Thoracic aorta (tissue), 2 donors: ENCODE results near the gene HPGD. TPM values are rescaled to one million over a fixed set of nuclear protein-coding genes. Genes with fewer than 3 reads are reported as not detected.

Experiments used
- ATAC-seq: fragments of 150-250 bp; one replicate; pipeline ENCODE4 v1.8.0; 2017; ENCODE audit warnings: low read depth; ENCODE audit not compliant: insufficient number of reproducible peaks, low FRiP score
- DNase-seq: peaks from one replicate; pipeline ENCODE4 v3.0.0-alpha.2; 2020; ENCODE audit warnings: low spot score
- H3K27ac ChIP-seq, 2 donors: fragments of 200-600 bp; sonication (generic); 1 replicate in 1 of 2; 2 replicates in 1 of 2; pipeline ENCODE4 v1.5.1; 2016; ENCODE audit warnings: mild to moderate bottlenecking in 2 of 2, moderate library complexity in 2 of 2
- H3K27me3 ChIP-seq: fragments of 200-600 bp; sonication (generic); replicated peaks from 2 replicates; pipeline ENCODE4 v1.6.0; 2016; ENCODE audit warnings: mild to moderate bottlenecking; ENCODE audit not compliant: insufficient read depth
- H3K36me3 ChIP-seq: fragments of 200-600 bp; sonication (generic); one replicate; pipeline ENCODE4 v1.5.1; 2016
- H3K4me1 ChIP-seq, 2 donors: fragments of 200-600 bp; sonication (generic); 1 replicate in 1 of 2; 2 replicates in 1 of 2; pipeline versions ENCODE4 v1.5.1 to v1.6.0; 2016; ENCODE audit warnings: low read depth in 2 of 2, mild to moderate bottlenecking in 1 of 2; ENCODE audit not compliant: control insufficient read depth in 1 of 2
- H3K4me3 ChIP-seq: fragments of 200-600 bp; sonication (generic); 2 replicates; pipeline ENCODE4 v1.5.1; 2016; ENCODE audit warnings: mild to moderate bottlenecking
- H3K9me3 ChIP-seq: fragments of 200-600 bp; sonication (generic); 2 replicates; pipeline ENCODE4 v1.5.1; 2016
- CTCF ChIP-seq: fragments of 200-600 bp; sonication (generic); IDR thresholded peaks from one replicate; pipeline ENCODE4 v1.5.1; 2019; ENCODE audit warnings: antibody characterized with exemption
- total RNA-seq, 2 donors: library from RNA; depleted of rRNA; stranded (reverse); fragments of >200 nt; gene quantifications; one replicate each; pipeline versions ENCODE4 v1.1.0 to v1.2.3, GENCODE V29; 2016

The HPGD gene
- total RNA-seq, 2 donors from 2014 or later: 3.4 to 6.5 TPM

- no peak overlapping the region for H3K27ac ChIP-seq
These were observed 9.5 kb downstream of the HPGD start for GRCh38 chr4:174512745-174513144.

GRCh38 chr4:174505892-174506291, 16.4 kb downstream of the HPGD start:
- H3K27me3 ChIP-seq: no peaks in the 10 kb centered on the region
- no peak overlapping the region for H3K27ac ChIP-seq
- no peaks in the 10 kb centered on the region for H3K9me3 ChIP-seq
- DNase-seq: no peak
- H3K4me3 ChIP-seq: no peak overlapping the region
- no peak for TF ChIP-seq CTCF
- H3K36me3 ChIP-seq: no peaks in the 10 kb centered on the region
- no peak for ATAC-seq
- peaks cover 3 to 12% of the 10 kb centered on the region in 2 donors for H3K4me1 ChIP-seq

More at GRCh38 chr4:174512745-174513144, 9.5 kb downstream of the HPGD start:
- Histone ChIP-seq H3K36me3 (no peaks in the 10 kb centered on the region), H3K4me1 (peaks cover 0 to 1% of the 10 kb centered on the region in 2 donors), H3K4me3 (no peak overlapping the region), H3K9me3 (no peaks in the 10 kb centered on the region), H3K27me3 (no peaks in the 10 kb centered on the region)
- TF ChIP-seq CTCF: no peak
- DNase-seq (no peak), ATAC-seq (no peak)

- no peak for TF ChIP-seq CTCF
- H3K27me3 ChIP-seq: no peaks in the 10 kb centered on the region
- no peak overlapping the region for H3K4me3 ChIP-seq
- H3K27ac ChIP-seq: no peak overlapping the region
- no peaks in the 10 kb centered on the region for H3K9me3 ChIP-seq
- peaks cover 3 to 12% of the 10 kb centered on the region in 2 donors for H3K4me1 ChIP-seq
- no peak for ATAC-seq
- DNase-seq: no peak
- no peaks in the 10 kb centered on the region for H3K36me3 ChIP-seq
These were observed 17.3 kb downstream of the HPGD start for GRCh38 chr4:174505007-174505406.

GRCh38 chr4:174503079-174503715, 19.1 kb downstream of the HPGD start:
- no peak for TF ChIP-seq CTCF
- Histone ChIP-seq H3K27ac (no peak overlapping the region), H3K4me3 (no peak overlapping the region), H3K4me1 (peaks cover 3 to 12% of the 10 kb centered on the region in 2 donors), H3K9me3 (no peaks in the 10 kb centered on the region), H3K36me3 (no peaks in the 10 kb centered on the region), H3K27me3 (no peaks in the 10 kb centered on the region)
- ATAC-seq (no peak), DNase-seq (no peak)

- Histone ChIP-seq H3K36me3 (no peaks in the 10 kb centered on the region), H3K4me1 (no peaks in the 10 kb centered on the region), H3K4me3 (no peak overlapping the region), H3K9me3 (no peaks in the 10 kb centered on the region), H3K27me3 (no peaks in the 10 kb centered on the region), H3K27ac (no peak overlapping the region)
- TF ChIP-seq CTCF: no peak
- no peak for ATAC-seq
- no peak for DNase-seq
These were observed 25.5 kb downstream of the HPGD start for GRCh38 chr4:174496631-174497432.
